ENCODE results near the gene HOXA3. TPM values are rescaled to one million over a fixed set of nuclear protein-coding genes. Genes with fewer than 3 reads are reported as not detected.

HOXA3 gene
- total RNA-seq, 1 experiment from 2014 or later, result 30.2 TPM

DNA sequence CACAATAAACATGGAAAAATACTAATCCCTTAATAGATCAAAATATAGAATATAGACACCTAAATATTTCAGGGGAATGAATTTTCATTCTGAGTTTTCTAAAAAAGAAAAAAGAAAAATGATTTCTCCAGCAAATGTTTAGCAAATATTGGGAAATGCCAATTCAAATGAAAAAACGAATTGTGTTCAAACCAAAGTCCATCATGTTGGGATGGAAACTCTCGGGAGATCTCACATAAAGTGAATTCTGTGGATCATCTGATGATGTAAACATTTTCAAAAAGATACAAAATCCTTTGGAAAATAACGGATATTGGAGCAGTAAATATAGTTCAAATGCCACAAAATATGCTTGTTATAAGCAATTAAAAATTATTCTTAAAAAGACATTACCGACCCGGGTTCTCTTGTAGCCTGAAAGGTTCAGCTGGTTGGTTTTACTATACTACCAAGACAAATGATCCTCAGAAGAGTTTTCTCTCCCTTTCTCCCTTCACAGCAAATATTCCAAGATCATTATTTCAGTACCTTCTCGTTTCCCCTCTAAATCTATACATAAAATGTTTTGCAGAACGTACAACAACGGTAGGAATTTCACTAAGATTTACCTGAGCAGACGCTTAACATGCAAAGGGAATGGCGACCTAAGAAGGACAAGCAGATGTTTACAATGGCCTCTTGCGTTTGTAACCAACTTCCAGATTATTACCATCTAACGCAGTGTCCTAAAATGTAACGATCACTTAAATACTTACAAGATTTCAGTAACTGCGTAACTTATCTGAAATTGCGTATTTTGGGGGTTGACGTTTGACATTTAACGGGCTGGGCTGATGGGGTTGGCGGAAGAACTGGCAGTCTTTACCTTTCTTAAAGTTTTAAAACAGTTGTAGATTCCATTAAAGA, 45.0 kb upstream of the HOXA3 start:
- intact Hi-C loops (cut with micrococcal nuclease; ENCODE audit: unreplicated experiment), result loop anchor here (2.0 to 5.0 kb wide), 5 partner anchors 379 to 900 kb away; no protein-coding TSS in a partner anchor
- Histone ChIP-seq H3K27ac (ENCODE audit: low read length) (no peak overlapping the region), H3K36me3 (ENCODE audit: control insufficient read depth, insufficient read depth, low read length) (peaks cover 2% of the 10 kb centered on the region; the same call in 1 of the 2 replicates), H3K4me3 (ENCODE audit: low read depth in 2 of 2, low read length in 2 of 2) (no peak overlapping the region), H3K9me3 (ENCODE audit: control insufficient read depth, insufficient read depth, low read depth, low read length) (no peaks in the 10 kb centered on the region), H3K27me3 (ENCODE audit: control insufficient read depth, insufficient read depth, low read length) (no peaks in the 10 kb centered on the region; the same call in 1 of the 2 replicates), H3K4me1 (ENCODE audit: control insufficient read depth, insufficient read depth, low read length) (peaks cover 17% of the 10 kb centered on the region)
- ChIA-PET POLR2A (no interaction called here), CTCF (interaction anchor here (0.5 kb wide), 1 partner anchor 452 kb away, joined by 5 read pairs; no protein-coding TSS in a partner anchor)
- ATAC-seq, result no peak
- no TSS peak for BruUV-seq (replicated peaks)
- TF ChIP-seq POLR2AphosphoS5 (IDR thresholded peaks at IDR 0.05; ENCODE audit: low read depth, low read length) (no peak), TCF7L2 (IDR thresholded peaks at IDR 0.05; ENCODE audit: low read depth, low read length) (no peak), SIN3A (IDR thresholded peaks at IDR 0.05; ENCODE audit: borderline replicate concordance, insufficient read depth, low read depth, low read length) (no peak)
- TF ChIP-seq, protein P1, sequence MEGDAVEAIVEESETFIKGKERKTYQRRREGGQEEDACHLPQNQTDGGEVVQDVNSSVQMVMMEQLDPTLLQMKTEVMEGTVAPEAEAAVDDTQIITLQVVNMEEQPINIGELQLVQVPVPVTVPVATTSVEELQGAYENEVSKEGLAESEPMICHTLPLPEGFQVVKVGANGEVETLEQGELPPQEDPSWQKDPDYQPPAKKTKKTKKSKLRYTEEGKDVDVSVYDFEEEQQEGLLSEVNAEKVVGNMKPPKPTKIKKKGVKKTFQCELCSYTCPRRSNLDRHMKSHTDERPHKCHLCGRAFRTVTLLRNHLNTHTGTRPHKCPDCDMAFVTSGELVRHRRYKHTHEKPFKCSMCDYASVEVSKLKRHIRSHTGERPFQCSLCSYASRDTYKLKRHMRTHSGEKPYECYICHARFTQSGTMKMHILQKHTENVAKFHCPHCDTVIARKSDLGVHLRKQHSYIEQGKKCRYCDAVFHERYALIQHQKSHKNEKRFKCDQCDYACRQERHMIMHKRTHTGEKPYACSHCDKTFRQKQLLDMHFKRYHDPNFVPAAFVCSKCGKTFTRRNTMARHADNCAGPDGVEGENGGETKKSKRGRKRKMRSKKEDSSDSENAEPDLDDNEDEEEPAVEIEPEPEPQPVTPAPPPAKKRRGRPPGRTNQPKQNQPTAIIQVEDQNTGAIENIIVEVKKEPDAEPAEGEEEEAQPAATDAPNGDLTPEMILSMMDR (IDR thresholded peaks at IDR 0.05), result no peak
- TF ChIP-seq, protein P2, sequence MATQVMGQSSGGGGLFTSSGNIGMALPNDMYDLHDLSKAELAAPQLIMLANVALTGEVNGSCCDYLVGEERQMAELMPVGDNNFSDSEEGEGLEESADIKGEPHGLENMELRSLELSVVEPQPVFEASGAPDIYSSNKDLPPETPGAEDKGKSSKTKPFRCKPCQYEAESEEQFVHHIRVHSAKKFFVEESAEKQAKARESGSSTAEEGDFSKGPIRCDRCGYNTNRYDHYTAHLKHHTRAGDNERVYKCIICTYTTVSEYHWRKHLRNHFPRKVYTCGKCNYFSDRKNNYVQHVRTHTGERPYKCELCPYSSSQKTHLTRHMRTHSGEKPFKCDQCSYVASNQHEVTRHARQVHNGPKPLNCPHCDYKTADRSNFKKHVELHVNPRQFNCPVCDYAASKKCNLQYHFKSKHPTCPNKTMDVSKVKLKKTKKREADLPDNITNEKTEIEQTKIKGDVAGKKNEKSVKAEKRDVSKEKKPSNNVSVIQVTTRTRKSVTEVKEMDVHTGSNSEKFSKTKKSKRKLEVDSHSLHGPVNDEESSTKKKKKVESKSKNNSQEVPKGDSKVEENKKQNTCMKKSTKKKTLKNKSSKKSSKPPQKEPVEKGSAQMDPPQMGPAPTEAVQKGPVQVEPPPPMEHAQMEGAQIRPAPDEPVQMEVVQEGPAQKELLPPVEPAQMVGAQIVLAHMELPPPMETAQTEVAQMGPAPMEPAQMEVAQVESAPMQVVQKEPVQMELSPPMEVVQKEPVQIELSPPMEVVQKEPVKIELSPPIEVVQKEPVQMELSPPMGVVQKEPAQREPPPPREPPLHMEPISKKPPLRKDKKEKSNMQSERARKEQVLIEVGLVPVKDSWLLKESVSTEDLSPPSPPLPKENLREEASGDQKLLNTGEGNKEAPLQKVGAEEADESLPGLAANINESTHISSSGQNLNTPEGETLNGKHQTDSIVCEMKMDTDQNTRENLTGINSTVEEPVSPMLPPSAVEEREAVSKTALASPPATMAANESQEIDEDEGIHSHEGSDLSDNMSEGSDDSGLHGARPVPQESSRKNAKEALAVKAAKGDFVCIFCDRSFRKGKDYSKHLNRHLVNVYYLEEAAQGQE (IDR thresholded peaks at IDR 0.05; ENCODE audit: insufficient read depth in 1 of 2, low read depth in 2 of 2, low read length in 1 of 2), result no peak
- in situ Hi-C loops (cut with HindIII; ENCODE audit: low pct_unique_long_range_greater_than_20kb, low sequenced_read_pairs), result no loop called here
- DNase-seq (ENCODE audit: low read depth, low spot score), result no peak

DNA sequence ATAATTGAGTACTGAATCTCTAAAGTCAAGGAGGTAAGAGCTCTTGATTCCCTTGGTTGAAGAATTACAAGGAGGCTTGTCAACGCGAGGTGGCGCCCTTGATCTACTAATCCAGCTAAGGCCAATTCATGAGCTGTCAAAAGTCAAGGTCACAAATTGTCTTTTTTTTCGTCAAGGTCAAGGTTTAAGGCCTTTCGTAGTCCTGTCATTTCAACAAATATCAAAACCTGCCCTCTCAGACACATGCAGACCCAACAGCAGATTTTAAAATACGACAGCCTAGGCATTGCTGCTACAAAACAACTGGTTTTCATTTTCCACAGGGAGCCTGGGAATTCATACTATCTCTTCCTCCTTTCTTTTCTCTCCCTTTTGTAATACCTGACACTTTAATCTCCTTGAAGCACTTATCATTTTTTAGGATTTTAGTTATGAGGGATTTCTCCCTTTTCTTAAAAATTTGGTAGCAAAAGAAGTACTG, 43.9 kb upstream of the HOXA3 start:
- no peak for ATAC-seq
- no peaks in the 10 kb centered on the region; the same call in 1 of the 2 replicates for H3K27me3 ChIP-seq (ENCODE audit: control insufficient read depth, insufficient read depth, low read length)
- intact Hi-C loops (cut with micrococcal nuclease; ENCODE audit: unreplicated experiment) (loop anchor here (1.0 to 5.0 kb wide), 6 partner anchors 380 to 901 kb away; no protein-coding TSS in a partner anchor), in situ Hi-C loops (cut with HindIII; ENCODE audit: low pct_unique_long_range_greater_than_20kb, low sequenced_read_pairs) (no loop called here)
- ChIA-PET CTCF (interaction anchor here (0.6 to 1.4 kb wide), 13 partner anchors 14 to 900 kb away, joined by 3 to 5 read pairs (median 4); no protein-coding TSS in a partner anchor), POLR2A (no interaction called here)
- peaks cover 10% of the 10 kb centered on the region for H3K4me1 ChIP-seq (ENCODE audit: control insufficient read depth, insufficient read depth, low read length)
- DNase-seq (ENCODE audit: low read depth, low spot score), result peak; percentile 66
- no peaks in the 10 kb centered on the region for H3K9me3 ChIP-seq (ENCODE audit: control insufficient read depth, insufficient read depth, low read depth, low read length)
- peaks cover 2% of the 10 kb centered on the region; the same call in 1 of the 2 replicates for H3K36me3 ChIP-seq (ENCODE audit: control insufficient read depth, insufficient read depth, low read length)
- no peak overlapping the region for H3K27ac ChIP-seq (ENCODE audit: low read length)
- BruUV-seq (replicated peaks), result no TSS peak
- TF ChIP-seq, protein P1 (IDR thresholded peaks at IDR 0.05), result peak; percentile 89
- no peak for TF ChIP-seq SIN3A (IDR thresholded peaks at IDR 0.05; ENCODE audit: borderline replicate concordance, insufficient read depth, low read depth, low read length)
- TF ChIP-seq, protein P2 (IDR thresholded peaks at IDR 0.05; ENCODE audit: insufficient read depth in 1 of 2, low read depth in 2 of 2, low read length in 1 of 2), result no peak
- H3K4me3 ChIP-seq (ENCODE audit: low read depth in 2 of 2, low read length in 2 of 2), result no peak overlapping the region
